HG02610 (cell line): ENCODE data around the gene HSD3B1.
"Not testable (repeated sequence)": the region's sequence is repeated elsewhere in the genome, so short reads cannot be mapped to it uniquely, and the experiment has no call there.

Experiments
- ATAC-seq: cut with Tn5 transposase; IDR thresholded peaks from one replicate; pipeline ENCODE4 v1.9.1; 2021; ENCODE audit warnings: mild to moderate bottlenecking, moderate library complexity; ENCODE audit not compliant: unreplicated experiment

Gene HSD3B1

DNA sequence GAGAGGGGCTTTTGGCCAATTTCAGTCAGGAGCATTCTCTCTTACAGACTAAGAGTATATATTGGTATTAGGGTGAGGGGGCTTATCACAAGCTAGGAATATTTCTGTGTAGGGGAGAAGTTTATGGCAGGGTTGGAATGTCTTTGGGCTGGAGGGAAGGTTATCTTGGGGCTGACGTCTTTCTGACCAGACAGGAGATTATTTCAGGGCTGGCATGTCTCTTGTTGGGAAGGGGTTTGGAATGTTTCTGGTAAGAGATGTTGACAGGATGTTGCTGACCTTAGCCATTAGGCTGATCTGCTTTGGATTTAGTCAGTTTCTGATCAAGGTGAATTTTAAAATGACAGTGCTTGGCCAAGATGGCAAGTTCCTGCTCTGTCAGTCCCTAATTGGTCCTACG is 17.8 kb upstream of the HSD3B1 start:
- no peak for ATAC-seq

DNA sequence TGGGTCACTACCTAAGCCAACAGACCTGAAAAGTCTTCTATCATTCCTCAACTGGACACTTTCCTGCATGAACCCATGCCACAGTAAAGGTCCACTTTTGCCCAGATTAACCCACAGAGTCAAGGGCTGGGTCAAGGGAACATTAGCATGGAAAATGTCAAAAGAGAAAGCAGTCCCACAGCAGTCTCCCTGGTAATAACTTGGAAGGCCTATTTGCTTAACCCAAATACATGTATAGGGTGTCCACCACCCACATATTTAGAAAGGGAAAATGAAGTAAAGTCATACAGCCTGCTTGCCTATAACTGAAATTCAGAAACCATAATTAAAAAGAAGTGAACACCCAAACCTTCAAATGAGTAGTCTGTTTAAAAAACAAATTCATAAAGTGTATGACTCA is 16.1 kb upstream of the HSD3B1 start:
- ATAC-seq = no peak

DNA sequence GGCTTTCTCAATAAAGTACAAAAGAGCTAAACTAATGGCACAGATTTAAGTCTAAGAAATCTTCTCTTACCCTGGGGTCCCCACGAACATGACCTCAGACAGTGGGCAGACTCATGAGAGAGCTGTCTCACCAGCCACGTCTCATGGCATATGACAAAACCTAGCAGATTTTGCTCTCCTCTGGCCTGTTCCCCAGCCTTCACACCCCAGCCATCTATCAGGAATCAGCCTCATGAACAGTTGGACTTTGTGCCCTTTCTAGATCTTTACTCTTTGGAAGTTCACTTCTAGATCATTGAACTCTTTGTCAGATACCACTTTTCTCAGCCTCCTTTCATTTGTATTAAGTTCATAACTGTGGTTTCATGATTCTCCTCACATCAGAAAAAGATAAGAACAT is 14.2 kb upstream of the HSD3B1 start:
- no peak for ATAC-seq

DNA sequence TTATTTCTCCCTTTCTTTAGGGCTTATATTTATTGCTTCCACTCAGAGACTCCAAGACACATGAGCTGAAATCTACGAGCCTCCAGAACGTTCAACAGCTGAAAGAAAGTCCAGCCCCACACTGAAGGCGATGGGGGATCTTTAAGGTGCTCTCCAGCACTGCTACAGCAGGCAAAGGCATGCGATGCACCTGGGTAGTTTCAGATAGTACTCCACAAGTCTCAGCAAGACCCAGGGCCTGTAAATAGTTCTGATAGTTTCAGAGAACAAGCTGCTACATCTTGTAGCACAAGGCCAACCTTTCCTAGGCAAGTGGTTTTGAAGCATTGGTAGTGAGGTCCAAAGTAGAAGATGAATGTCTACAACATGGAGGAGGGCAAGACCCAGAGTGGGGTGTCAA is 2.2 kb upstream of the HSD3B1 start:
- ATAC-seq = no peak

DNA sequence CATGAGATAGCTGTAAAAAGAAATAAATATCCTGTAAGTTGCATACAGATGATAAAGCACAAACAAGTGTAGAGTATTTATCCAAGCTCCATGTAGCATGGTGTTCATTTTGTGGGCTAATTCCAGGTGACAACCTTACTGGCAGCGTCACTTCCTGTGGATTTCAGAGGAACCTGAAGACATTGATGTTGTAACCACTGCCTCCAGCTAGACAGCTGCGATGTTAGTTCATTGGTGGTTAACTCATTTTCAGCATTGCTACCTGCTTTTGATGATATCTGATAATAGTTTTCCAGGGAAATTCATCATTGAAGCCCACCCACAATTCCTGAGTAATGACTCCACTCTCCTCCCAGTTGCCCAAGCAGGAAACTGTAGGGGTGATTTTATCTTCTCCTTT is 3.0 kb downstream of the HSD3B1 start:
- ATAC-seq = no peak

DNA sequence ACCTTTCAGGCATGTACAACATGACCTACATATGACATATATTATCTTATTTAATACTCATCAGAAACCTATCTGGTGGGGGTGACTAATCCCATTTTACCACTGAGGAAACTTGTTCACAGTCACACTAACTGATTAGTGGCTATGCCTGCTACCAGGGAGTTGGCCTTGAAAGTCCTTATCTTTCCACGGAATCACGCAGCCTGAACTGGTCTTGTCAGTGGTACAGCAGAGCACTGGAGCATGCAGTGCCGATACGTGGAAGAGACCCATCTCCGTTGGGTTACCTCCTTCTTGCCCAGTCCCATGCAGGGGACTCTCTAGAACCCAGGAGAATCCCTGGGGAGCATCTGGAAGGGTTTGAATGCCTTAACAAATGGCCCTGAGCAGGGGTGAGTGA is 8.2 kb downstream of the HSD3B1 start:
- ATAC-seq = no peak

DNA sequence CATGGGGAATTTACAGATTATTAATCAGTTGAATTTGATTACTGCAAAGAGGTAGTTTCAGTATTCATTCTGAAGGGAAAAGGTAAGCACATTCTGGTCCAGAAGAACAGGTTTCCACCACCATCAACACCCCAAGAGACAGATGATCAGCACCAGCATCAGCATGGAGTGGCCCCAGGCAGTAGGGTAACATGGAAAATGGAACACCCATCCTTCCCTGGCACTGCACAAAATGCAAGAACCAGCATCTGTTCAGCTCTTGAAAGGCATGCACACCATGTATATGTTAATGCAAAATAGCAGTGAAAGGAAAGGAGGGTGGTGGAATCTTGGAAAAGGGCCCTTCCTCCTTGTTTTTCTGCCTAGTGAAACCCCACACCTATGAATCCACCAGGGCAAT is 9.2 kb downstream of the HSD3B1 start:
- ATAC-seq = no peak

DNA sequence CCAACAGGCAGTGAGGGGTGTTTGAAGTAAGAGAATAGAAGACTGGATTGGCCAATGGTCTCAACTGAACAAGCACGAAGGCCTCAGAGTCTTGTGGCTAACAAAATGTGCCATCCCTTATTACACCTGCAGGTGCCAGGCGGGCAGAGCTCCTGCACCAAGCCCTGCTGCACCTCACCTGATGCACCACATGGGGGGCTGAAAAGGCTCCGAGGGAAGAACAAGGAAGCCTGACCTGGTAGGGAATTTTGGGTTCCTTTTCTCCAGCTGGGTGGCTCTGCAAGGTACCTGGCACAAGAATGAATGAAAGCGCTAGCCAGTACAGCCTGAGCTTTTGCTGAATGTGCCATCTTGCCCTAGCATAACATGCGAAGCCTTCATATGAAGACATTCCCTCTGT is 9.7 kb downstream of the HSD3B1 start:
- no peak for ATAC-seq

DNA sequence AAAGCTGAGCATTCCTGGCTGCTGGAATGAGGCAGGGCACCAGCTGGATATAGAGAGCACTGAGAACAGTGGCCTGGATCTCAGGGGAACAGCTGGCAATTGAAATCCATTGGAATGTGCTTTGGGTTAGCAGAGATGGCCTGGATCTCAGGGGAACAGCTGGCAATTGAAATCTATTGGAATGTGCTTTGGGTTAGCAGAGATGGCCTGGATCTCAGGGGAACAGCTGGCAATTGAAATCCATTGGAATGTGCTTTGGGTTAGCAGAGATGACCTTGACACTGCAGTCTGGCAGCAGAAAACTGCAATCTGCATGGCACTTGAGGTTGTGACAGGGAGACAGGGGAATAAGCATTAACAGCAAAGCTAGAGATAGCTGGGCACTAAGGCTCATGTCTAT is 10.7 kb downstream of the HSD3B1 start:
- not testable (repeated sequence) for ATAC-seq

DNA sequence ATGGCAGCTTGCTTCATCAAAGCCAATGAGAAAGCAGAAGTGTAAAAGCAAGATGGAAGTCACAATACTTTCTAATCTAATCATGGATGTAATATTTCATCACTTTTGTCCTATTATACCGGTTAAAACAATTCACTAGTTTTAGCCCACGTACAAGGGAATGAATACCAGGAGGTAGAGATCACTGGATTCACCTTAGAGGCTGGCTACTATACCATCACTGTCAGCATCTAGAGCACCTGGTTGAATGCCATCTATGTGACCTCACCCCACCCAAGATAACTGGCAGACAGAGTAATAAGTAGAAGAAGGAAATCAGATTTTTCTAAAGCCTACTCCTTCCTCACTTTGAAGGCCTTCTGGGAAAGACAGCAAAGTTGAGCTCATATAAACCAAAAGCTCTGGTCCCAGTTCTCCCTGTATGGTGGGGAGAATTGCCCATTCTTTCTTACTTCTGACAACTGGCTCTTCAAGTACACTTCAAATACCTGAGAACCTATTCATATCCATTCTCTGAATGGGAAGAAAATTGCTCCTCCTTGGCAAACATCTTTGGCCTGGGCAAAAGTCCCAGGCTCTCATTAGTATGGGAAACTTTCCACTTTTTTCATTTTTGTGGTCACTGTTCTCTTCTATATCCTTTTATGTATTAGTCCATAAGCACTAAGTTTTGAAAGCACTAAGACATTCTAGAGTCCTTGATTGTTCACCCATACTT is 24.8 kb downstream of the HSD3B1 start:
- no peak for ATAC-seq

DNA sequence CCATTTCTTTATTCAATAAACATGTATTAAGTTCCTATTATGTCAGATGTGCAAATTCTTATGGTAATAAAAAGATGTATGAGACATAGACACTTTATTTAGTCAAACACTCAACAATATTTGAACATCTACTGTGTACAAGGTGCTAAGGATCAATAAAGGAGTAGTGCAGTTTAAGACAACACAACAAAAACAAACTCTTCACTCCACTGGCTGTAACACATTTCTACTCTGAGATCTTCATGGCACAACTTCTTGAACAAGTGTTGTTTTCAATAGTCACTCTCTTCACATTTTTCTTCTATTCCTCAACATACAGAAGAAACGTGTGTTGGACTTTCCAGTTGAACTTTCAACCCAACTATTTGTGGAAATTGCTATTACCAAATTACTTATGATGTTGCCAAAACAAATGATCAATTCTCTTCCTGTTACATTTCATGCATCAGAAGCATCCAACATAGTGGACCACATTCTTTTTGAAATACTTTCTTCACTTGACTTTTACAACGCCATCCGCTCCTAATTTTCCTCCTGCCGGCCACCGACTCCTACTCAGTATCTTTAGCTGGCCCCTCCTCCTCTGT is 25.4 kb downstream of the HSD3B1 start:
- ATAC-seq = no peak

DNA sequence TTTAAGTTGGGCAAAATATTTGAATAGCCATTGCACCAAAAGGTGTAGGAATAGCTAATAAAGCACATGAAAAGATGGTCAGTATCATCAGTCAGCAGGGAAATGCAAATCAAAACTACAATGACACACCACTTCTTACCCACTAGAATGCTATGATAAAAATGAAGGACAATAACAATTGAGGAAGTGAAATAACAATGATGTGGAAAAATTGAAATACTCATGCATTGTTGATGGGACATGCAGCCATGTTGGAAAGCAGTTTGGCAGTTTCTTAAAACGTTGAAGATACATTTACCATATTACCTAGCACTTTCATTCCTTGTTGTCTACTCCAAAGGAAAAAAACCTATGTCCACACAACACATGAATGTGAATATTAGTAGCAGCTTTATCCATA is 28.4 kb downstream of the HSD3B1 start:
- ATAC-seq = no peak

DNA sequence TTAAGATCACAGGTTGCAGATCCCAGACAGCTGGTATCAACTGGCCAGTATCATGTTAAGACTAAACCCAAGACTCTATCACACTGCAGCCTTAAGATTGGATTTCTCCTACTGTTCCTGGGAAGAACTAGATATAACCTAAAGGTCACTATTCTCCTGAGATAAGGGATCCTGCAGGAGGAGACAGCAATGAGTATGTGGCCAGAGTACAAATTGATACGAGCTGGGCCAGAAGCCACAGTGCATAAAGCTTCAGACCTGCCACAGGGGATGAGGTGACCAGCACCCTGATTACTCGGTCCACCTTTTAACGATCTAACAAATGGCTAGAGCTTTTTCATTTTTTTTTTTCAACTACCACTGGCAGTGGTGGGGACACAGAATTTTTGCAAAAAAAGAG is 31.0 kb downstream of the HSD3B1 start:
- ATAC-seq = no peak

DNA sequence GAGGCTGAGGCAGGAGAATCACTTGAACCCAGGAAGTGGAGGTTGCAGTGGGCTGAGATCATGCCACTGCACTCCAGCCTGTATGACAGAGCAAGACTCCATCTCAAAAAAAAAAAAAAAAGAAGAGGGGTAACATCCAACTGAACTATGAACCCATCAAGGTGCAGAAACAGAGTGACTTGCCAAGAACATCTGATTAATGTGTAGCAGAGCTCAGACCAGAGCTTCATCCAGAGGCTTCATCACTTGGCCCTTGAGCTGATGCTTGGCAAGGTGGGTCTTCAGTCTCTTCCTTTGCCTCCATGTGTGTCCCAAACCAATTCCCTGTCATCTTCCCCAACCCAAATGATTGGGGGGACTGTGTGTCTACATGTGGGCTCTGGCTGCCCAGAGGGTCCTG is 32.6 kb downstream of the HSD3B1 start:
- ATAC-seq = no peak

DNA sequence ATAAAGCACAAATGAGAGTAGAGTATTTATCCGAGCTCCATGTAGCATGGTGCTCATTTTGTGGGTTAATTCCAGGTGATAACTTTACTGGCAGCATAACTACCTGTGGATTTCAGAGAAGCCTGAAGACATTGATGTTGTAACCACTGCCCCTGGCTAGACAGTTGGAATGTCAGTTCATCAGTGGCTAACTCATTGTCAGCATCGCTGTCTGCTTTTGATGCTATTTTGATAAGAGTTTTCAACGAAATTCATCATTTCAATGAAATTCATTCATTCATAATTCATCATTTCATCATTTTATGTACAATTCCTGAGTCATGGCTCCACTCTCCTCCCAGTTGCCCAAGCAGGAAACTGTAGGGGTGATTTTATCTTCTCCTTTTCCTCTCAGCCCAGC is 34.4 kb downstream of the HSD3B1 start:
- ATAC-seq = no peak

DNA sequence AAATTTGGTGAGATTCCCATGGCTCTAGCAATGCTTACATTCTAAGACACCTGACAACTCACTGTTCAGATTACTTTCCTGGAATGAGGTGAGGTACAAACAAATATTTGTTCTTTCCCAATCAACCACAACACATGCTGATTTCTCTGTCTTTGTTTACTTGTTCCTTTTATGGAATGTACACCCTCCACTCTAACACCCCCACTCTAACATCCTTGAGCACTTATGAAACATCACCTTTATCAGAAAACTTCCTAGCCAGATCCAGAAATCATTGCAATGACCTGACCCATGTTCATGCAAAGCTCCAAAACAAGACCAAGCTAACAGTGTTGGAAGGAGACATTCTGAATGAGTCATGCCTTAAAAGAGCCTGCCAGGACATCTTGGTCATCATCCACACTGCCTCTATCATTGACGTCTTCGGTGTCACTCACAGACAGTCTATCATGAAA is 35.5 kb downstream of the HSD3B1 start:
- ATAC-seq = no peak

DNA sequence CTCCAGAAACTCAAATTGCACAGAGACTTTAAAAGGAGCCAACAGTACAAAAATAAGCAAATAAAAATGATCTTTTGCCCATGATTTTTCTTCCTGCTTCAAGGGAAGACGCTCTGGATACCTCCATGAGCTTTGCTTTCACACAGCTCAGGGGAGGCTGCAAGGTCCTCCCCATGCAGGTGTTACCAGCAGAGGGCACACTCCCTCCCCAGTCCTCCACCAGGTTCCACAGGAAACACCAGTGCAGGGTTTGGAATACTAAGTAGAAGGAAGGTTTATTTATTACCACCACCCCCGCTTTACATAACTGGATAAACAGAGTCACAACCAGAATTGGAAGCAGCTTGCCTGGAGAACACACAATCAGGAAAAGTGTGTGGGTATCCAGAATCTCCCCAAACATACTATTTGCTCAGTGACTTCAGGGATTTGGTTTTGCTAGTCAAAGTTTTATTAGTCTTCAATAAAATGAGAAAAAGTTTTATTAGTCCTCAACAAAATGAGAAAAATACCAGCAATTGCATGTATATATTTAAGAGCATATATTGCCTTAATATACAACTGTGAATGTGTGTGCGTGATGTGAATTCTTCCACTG is 37.3 kb downstream of the HSD3B1 start:
- no peak for ATAC-seq

DNA sequence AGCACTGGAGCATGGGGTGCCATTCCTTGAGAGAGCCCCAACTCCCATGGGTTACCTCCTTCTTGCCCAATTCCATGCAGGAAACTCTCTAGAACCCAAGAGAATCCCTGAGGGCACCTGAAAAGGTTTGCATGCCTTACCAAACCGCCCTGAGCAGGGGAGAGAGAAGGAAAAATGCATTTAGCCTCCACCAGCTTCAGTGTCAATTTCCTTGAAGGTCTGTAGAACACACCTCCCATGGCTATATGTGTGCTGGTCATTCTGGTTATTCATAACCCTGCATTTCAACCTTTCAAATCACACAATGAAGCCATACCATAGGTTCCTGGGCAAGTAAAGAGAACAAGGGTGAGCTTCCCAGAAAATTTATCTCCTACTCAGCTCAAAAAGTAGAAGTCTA is 39.6 kb downstream of the HSD3B1 start:
- no peak for ATAC-seq

DNA sequence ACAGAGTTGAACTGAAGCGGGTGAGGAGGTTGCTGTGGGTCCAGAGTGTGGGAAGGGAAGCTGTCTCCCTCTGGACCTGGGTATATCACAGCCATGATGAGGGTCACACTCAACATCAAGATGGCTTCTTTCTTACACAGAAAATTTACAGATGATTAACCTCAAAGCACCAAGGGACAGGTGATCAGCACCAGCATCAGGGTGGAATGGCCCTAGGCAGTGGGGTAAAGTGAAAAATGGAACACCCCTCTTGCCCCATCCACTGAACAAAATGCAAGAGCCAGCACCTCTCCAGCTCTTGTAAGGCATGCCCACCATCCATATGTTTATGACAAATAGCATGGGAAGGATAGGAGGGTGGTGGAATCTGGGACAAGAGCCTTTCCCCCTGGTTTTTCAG is 40.3 kb downstream of the HSD3B1 start:
- ATAC-seq = no peak

DNA sequence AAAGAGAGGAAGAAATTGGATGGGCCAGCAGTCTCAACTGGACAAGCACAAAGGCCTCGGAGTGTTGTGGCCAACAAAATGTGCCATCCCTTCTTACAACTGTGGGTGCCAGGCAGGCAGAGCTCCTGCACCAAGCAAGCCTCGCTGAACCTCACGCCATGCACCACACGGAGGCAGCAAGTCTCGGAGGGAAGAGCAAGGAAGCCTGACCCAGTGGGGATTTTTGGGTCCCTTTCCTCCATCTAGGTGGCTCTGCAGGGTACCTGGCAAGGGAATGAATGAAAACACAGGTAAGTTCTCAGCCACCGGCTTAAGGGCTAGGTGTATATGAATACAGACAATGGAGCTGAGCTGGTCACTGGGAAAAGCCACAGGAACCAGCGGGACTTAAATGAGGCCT is 40.8 kb downstream of the HSD3B1 start:
- no peak for ATAC-seq

DNA sequence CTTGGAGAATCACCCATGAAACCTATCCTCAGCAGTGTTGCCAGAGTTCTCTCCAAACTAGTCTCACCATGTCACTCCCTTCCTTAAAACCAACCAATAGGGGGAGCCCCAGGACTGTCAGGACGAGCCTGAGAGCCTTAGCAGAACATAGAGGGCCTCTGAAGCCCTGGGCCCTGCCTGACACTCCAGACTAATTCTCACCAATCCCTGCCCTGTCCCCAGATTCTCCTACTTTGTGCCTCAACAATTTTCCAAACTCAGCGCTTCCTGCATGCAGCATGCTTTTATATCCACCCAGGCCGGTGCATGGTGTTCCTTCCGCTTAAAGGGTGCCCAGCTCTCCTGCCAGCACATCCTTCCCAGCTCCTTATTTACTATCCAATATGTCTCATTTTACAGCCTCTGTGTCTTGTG is 42.7 kb downstream of the HSD3B1 start:
- ATAC-seq = no peak

DNA sequence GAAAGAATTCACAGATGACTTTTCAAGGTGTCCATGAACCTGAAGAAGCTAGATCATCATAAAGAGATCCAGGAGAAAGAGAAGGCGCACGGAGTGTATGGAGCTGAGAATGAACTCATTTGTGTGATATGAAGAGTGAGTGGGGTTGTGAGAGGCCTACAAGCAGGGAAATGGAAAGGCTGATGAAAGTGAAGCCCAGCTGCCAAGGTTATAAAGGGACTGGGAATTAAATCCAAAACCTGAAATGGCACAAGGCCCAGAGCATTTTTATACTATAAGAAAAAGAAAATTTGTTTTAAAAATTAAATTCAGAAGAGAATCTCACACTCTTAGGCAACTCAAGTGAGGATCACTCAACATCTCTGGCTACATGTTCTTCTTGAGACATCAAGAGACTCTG is 43.4 kb downstream of the HSD3B1 start:
- ATAC-seq = no peak

DNA sequence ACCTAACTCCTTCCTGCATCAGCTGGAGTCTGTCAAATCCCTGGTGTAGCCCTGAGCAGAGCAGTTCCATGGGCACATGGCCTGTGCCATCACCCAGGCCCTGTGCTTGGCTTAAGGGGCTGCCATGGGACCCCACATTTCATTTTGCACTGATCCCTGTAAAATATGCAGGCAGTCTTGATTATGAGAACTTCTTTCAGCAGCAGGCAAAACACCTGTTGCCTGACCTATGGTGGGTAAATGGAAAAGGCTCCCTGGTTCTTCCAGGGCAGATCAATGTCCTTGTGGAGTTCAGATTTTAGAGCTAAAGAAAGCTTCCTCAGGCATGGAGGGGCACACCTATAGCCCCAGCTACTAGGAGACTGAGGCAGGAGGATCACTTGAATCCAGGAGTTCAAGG is 44.2 kb downstream of the HSD3B1 start:
- no peak for ATAC-seq
